ENCODE measurements around the gene RUNX1. TPM values are rescaled to one million over a fixed set of nuclear protein-coding genes. Genes with fewer than 3 reads are reported as not detected.

The RUNX1 gene
- total RNA-seq, 1 experiment from 2014 or later: 95.4 TPM

DNA sequence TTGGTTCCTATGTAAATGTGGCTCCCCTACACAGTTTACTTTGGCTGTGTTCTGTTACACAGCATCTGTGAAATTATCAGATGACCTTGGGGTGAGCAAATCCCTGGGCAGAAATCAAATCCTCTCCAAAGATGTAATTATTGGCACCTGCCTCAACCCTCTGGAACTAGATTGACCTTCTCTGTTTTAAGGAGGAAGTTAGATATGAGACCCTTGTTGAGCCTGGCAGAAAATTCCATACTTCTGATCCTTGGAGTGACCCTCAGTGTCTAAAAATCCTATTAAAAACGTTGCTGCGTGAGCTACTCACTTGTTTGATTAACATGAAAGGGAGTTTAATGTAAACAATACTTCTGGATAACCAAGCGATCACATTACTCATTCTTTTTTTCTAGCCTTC lies 258.3 kb downstream of the RUNX1 start:
- H3K4me1 Mint-ChIP-seq (ENCODE audit: low read depth, unreplicated experiment): peaks cover 13% of the 10 kb centered on the region
- intact Hi-C loops (cut with micrococcal nuclease; ENCODE audit: unreplicated experiment): loop anchor here (10.0 kb wide), 1 partner anchor 96 kb away; no protein-coding TSS in a partner anchor
- no peak overlapping the region for H3K4me3 Mint-ChIP-seq (ENCODE audit: low read depth, unreplicated experiment)
- TF ChIP-seq, protein P1, sequence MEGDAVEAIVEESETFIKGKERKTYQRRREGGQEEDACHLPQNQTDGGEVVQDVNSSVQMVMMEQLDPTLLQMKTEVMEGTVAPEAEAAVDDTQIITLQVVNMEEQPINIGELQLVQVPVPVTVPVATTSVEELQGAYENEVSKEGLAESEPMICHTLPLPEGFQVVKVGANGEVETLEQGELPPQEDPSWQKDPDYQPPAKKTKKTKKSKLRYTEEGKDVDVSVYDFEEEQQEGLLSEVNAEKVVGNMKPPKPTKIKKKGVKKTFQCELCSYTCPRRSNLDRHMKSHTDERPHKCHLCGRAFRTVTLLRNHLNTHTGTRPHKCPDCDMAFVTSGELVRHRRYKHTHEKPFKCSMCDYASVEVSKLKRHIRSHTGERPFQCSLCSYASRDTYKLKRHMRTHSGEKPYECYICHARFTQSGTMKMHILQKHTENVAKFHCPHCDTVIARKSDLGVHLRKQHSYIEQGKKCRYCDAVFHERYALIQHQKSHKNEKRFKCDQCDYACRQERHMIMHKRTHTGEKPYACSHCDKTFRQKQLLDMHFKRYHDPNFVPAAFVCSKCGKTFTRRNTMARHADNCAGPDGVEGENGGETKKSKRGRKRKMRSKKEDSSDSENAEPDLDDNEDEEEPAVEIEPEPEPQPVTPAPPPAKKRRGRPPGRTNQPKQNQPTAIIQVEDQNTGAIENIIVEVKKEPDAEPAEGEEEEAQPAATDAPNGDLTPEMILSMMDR (IDR thresholded peaks at IDR 0.05; ENCODE audit: unreplicated experiment): no peak
- H3K36me3 Mint-ChIP-seq (ENCODE audit: insufficient read depth, unreplicated experiment): peaks cover 30% of the 10 kb centered on the region
- H3K9me3 Mint-ChIP-seq (ENCODE audit: low read depth, unreplicated experiment): no peaks in the 10 kb centered on the region
- no peaks in the 10 kb centered on the region for H3K27me3 Mint-ChIP-seq (ENCODE audit: unreplicated experiment)
- DNase-seq: no peak
- CTCF ChIA-PET: no interaction called here
- BruUV-seq (replicated peaks): no TSS peak
- H3K27ac Mint-ChIP-seq (ENCODE audit: unreplicated experiment): no peak overlapping the region

DNA sequence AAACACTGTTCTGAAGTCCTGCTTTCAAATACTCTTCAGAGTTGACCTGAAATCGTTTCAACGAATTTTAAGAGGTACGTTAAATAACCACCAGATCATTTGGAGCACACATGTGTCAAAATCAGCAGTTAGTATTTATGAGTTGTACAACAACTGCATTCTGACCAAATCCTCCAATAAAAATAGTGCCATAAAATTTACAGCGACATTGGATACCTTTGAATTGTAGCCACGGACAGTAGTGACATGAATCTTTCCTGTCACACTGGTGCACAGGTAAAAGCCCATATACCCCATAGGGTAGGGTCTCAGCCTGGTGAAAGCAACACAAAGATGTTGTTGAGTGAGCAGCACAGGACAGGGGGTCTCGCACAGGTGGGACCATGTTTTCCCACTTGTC lies 258.8 kb downstream of the RUNX1 start:
- CTCF ChIA-PET: no interaction called here
- TF ChIP-seq, protein P1 (IDR thresholded peaks at IDR 0.05; ENCODE audit: unreplicated experiment): no peak
- intact Hi-C loops (cut with micrococcal nuclease; ENCODE audit: unreplicated experiment): loop anchor here (10.0 kb wide), 1 partner anchor 96 kb away; no protein-coding TSS in a partner anchor
- no peaks in the 10 kb centered on the region for H3K27me3 Mint-ChIP-seq (ENCODE audit: unreplicated experiment)
- DNase-seq: no peak
- H3K4me1 Mint-ChIP-seq (ENCODE audit: low read depth, unreplicated experiment): peaks cover 9% of the 10 kb centered on the region
- no peaks in the 10 kb centered on the region for H3K9me3 Mint-ChIP-seq (ENCODE audit: low read depth, unreplicated experiment)
- H3K4me3 Mint-ChIP-seq (ENCODE audit: low read depth, unreplicated experiment): no peak overlapping the region
- no TSS peak for BruUV-seq (replicated peaks)
- H3K27ac Mint-ChIP-seq (ENCODE audit: unreplicated experiment): no peak overlapping the region
- H3K36me3 Mint-ChIP-seq (ENCODE audit: insufficient read depth, unreplicated experiment): peaks cover 25% of the 10 kb centered on the region

DNA sequence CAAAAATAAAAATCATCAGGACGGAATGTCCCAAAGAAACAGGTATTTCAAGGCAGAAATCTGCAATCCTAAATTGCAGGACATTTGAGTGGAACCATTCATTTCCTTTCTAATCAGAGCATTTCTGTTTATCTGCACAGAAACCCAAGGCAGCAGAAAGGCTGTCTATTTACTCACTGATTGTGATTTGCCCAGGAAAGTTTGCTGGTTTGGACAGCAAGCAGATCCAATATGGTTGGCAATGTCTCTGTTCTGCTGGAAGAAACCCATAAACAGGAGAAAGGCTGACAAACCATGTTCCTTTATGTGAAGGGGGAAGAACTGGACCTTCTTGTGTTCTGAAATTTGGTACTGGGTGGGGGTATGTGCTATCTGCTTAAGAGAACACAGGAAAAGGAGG lies 260.2 kb downstream of the RUNX1 start:
- Mint-ChIP-seq H3K36me3 (ENCODE audit: insufficient read depth, unreplicated experiment) (peaks cover 16% of the 10 kb centered on the region), H3K4me1 (ENCODE audit: low read depth, unreplicated experiment) (no peaks in the 10 kb centered on the region), H3K27ac (ENCODE audit: unreplicated experiment) (no peak overlapping the region), H3K9me3 (ENCODE audit: low read depth, unreplicated experiment) (no peaks in the 10 kb centered on the region), H3K27me3 (ENCODE audit: unreplicated experiment) (no peaks in the 10 kb centered on the region), H3K4me3 (ENCODE audit: low read depth, unreplicated experiment) (no peak overlapping the region)
- TF ChIP-seq, protein P1 (IDR thresholded peaks at IDR 0.05; ENCODE audit: unreplicated experiment): no peak
- CTCF ChIA-PET: no interaction called here
- intact Hi-C loops (cut with micrococcal nuclease; ENCODE audit: unreplicated experiment): no loop called here
- no peak for DNase-seq
- BruUV-seq (replicated peaks): no TSS peak

DNA sequence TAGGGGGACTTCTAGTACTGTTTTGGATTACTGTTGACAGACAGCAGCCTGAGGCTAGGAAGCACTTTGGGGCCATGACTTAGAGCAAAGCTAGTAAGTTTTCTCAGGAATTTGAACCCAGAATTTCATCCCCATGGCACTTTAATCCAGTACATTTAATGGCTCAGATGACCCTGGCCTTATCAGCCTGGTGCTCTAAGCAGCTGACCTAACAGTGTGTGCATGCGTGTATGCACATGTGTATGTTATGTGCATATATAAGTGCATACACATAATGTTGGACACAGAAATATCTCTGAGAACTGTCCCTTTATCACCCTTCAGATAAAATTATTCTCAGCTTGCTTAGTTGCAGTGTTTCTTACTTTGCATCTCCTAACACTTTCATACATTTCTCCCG lies 265.3 kb downstream of the RUNX1 start:
- Mint-ChIP-seq H3K4me3 (ENCODE audit: low read depth, unreplicated experiment) (no peak overlapping the region), H3K27ac (ENCODE audit: unreplicated experiment) (no peak overlapping the region), H3K36me3 (ENCODE audit: insufficient read depth, unreplicated experiment) (peaks cover 11% of the 10 kb centered on the region), H3K27me3 (ENCODE audit: unreplicated experiment) (no peaks in the 10 kb centered on the region), H3K4me1 (ENCODE audit: low read depth, unreplicated experiment) (no peaks in the 10 kb centered on the region), H3K9me3 (ENCODE audit: low read depth, unreplicated experiment) (peaks cover 5% of the 10 kb centered on the region)
- CTCF ChIA-PET: no interaction called here
- no TSS peak for BruUV-seq (replicated peaks)
- intact Hi-C loops (cut with micrococcal nuclease; ENCODE audit: unreplicated experiment): no loop called here
- TF ChIP-seq, protein P1 (IDR thresholded peaks at IDR 0.05; ENCODE audit: unreplicated experiment): no peak
- no peak for DNase-seq
